ENCODE data around the gene BEND2.
"Not testable (repeated sequence)": the region's sequence is repeated elsewhere in the genome, so short reads cannot be mapped to it uniquely, and the experiment has no call there.

DNA sequence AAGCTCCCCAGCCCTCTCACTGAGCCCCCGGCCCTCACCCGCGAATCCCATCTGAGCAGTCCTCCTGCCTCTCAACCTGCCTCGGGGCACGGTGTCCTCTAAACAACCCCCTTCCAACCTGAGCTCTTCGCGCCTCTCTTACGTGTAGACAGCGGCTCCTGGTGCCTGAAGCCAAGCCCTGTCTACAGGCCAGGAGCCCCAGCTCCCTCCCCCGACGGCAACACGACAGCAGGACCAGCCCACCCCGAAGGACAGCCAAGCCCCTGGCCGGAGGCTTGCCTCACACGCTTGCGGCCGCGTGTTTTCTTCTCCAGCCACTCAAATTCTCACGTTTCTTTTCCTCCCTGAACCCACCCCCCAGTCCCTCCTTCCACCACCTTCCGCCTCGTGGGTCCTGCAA is 9.0 kb upstream of the BEND2 start:
- TF ChIP-seq, protein P1, sequence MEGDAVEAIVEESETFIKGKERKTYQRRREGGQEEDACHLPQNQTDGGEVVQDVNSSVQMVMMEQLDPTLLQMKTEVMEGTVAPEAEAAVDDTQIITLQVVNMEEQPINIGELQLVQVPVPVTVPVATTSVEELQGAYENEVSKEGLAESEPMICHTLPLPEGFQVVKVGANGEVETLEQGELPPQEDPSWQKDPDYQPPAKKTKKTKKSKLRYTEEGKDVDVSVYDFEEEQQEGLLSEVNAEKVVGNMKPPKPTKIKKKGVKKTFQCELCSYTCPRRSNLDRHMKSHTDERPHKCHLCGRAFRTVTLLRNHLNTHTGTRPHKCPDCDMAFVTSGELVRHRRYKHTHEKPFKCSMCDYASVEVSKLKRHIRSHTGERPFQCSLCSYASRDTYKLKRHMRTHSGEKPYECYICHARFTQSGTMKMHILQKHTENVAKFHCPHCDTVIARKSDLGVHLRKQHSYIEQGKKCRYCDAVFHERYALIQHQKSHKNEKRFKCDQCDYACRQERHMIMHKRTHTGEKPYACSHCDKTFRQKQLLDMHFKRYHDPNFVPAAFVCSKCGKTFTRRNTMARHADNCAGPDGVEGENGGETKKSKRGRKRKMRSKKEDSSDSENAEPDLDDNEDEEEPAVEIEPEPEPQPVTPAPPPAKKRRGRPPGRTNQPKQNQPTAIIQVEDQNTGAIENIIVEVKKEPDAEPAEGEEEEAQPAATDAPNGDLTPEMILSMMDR (IDR thresholded peaks at IDR 0.05 in 8 of 11, conservative IDR thresholded peaks at IDR 0.05 in 3 of 11): not testable (repeated sequence)
- TF ChIP-seq POLR2A, POLR2AphosphoS5 (IDR thresholded peaks at IDR 0.05): not testable (repeated sequence)

Data from spleen (tissue), 7 donors.